ENCODE data around the gene MST1.

MST1 gene

DNA sequence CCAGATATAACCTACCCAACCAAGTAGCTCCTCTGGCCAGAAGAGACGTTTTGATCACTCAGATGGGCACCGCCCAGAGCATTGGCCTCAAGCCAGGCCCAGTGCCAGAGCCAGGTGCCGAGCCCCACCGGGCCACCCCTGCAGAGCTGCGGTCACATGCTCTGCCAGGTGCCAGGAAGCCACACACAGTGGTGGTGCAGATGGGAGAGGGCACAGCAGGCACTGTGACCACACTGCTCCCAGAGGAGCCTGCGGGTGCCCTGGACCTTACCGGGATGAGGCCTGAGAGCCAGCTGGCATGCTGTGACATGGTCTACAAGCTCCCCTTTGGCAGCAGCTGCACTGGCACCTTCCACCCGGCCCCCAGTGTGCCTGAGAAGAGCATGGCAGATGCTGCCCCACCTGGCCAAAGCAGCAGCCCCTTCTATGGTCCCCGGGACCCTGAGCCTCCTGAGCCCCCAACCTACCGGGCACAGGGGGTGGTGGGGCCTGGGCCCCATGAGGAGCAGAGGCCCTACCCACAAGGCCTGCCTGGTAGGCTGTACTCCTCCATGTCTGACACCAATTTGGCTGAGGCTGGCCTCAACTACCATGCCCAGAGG lies 34.2 kb downstream of the MST1 start:
- peak; percentile 17 for DNase-seq

DNA sequence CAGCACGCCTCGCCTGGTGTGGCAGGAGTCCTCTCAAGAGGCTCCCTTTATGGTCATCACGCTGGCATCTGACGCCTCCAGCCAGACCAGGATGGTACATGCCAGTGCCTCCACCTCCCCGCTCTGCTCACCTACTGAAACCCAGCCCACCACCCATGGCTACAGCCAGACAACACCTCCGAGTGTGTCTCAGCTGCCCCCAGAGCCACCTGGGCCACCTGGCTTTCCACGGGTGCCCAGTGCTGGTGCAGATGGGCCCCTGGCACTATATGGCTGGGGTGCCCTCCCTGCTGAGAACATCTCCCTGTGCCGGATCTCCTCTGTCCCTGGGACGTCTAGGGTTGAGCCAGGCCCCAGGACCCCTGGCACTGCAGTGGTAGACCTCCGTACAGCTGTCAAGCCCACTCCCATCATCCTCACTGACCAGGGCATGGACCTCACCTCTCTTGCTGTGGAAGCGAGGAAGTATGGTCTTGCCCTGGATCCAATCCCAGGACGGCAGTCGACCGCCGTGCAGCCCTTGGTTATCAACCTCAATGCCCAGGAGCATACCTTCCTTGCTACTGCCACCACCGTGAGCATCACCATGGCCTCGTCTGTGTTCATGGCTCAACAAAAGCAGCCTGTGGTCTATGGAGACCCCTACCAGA lies 35.0 kb downstream of the MST1 start:
- DNase-seq = no peak

DNA sequence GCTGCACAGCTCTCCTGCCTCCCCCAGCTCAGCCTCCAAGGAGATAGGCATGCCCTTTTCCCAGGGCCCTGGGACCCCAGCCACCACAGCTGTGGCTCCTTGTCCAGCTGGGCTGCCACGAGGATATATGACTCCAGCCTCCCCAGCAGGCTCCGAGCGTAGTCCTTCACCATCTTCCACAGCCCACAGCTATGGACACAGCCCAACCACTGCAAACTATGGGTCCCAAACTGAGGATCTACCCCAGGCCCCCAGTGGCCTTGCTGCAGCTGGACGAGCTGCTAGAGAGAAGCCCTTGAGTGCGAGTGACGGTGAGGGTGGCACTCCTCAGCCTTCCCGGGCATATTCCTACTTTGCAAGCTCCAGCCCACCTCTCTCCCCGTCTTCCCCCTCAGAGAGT lies 35.7 kb downstream of the MST1 start:
- no peak for DNase-seq

DNA sequence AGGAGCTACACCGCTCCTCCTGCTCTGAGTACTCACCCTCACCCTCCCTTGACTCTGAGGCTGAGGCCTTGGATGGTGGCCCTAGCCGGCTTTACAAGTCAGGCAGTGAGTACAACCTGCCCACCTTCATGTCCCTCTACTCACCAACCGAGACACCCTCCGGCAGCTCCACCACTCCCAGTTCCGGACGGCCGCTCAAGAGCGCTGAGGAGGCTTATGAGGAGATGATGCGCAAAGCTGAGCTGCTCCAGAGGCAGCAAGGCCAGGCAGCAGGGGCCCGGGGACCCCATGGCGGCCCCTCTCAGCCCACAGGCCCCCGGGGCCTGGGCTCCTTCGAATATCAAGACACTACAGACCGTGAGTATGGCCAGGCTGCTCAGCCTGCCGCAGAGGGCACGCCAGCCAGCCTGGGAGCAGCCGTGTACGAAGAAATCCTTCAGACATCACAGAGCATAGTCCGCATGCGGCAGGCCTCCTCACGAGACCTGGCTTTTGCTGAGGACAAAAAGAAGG lies 36.3 kb downstream of the MST1 start:
- DNase-seq = no peak

DNA sequence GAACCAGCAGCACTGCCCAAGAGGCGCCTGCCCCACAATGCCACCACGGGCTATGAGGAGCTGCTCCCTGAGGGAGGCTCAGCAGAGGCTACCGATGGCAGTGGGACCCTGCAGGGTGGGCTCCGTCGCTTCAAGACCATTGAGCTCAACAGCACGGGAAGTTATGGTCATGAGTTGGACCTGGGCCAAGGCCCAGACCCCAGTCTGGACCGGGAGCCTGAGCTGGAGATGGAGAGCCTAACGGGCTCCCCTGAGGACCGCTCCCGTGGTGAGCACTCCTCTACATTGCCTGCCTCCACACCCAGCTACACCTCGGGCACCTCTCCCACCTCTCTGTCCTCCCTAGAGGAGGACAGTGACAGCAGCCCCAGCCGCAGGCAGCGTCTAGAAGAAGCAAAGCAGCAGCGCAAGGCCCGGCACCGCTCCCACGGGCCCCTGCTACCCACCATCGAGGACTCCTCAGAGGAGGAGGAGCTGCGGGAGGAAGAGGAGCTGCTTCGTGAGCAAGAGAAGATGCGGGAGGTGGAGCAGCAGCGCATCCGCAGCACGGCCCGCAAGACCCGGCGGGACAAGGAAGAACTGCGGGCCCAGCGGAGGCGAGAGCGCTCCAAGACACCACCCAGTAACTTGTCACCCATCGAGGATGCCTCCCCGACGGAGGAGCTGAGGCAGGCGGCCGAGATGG lies 36.9 kb downstream of the MST1 start:
- no peak for DNase-seq

DNA sequence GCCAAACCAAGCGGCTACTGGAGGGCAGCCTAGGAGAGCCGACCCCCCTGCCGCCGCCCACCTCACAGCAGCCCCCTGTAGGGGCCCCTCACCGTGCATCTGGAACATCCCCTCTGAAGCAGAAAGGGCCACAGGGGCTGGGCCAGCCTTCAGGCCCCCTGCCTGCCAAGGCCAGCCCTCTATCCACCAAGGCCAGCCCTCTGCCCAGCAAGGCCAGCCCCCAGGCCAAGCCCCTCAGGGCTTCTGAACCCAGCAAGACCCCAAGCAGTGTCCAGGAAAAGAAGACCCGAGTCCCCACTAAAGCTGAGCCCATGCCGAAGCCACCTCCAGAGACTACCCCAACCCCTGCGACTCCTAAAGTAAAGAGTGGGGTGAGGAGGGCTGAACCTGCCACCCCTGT lies 38.6 kb downstream of the MST1 start:
- no peak for DNase-seq

DNA sequence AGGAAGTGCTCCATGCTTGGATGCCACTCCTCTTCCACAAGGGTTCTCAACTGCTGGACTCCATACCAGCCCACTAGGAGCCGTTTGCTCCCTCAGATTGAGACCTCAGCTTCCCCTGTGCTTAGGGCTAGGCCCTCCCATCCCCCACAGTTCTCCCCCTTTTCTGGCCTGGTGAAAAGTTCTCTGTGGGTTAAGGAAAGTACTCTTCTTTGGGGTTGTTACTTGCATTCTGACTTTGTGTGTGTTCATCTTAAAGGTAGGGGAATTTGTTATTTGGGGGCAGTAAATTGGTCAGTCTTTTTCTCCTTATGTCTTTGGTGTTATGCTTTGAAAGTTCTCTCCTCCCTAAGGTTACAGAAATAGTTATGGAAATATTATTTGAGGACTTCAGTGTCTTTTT lies 39.1 kb downstream of the MST1 start:
- DNase-seq = no peak

DNA sequence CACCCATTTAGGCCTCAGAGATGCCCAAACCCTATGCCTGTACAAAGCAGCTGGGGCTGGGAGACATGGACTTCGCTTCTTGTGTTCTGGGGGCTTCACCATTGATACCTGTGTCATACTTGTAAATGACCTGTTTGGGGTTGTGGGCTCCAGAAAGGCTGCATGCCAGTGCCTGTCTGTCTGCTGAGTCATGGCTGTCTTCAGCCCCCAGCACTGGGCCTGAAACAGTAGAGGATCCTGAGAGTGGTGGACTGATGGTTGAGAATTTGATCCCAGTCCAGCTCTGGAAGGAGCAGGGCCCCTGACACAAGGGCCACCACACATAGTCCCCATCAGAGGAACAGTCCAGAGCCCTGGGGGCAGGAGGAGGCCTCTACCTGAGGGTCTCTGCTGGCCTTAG lies 39.7 kb downstream of the MST1 start:
- DNase-seq = no peak

DNA sequence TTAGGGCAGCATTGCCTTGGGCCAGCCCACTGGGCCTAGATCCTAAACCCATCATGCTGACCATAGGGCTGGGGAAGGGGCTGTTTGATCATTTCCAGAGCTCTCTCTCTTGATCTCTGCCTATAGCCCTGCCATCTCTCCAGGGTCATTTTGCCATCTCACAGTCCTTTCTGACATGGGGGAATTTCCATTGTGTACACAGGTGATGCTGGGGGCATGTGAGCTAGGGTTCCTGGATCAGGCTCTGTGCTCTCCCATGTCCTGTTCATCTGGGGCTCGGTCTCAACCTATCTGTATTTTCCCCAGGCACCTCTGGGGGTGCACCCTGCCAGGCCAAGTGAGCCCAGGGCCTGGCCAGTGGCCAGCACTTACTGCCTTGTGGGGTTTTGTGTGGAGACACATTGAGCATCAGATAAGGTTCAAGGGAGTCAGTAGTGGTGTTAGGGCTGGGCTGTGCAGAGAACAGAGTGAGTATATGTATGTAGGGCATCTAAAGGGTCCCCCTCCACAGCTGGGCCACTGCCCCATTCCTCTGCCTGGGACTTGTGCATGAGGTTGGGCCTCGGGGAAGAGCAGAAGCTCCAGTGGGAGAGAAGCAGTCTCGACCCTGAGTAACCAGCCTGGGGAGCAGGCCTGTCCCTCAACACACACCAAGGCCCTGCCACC lies 40.8 kb downstream of the MST1 start:
- no peak for DNase-seq

DNA sequence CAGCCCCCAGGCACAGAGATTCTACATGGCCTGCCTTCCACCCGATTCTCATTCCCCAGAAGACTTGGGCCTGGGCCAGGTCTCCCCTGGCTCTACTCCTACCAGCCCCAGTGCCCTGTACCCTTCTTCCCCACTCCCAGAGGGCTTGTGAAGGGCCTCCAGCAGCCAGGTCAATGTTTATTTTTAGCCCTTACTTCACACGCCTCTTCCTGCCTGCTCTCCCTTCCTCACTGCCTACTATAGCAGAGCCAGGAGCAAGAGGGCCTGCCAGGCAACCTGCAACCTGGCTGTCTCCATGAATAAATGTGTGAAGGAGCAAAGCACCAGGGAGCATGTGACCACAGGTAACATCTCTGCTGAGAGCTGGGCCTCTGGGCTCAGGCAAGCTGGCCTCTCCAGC lies 41.5 kb downstream of the MST1 start:
- no peak for DNase-seq

DNA sequence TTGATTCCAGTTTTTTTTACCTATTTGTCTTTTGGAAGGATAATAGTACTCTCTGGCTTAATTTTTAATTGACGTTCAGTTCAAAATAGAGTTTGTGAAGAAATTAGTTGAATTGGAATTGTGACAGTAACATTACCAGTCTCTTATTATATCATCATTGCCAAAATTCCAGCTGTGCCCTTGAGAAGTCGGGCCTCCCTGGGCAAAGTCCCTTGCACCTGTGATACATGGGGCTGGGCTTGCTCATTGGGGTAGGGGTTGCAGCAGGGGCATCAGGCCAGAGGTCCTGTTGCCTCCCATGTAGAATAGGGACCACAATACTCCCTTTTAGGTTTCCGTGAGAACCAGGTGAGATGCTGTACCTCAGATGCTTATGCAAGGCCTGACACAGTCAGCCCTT lies 43.0 kb downstream of the MST1 start:
- DNase-seq = no peak

DNA sequence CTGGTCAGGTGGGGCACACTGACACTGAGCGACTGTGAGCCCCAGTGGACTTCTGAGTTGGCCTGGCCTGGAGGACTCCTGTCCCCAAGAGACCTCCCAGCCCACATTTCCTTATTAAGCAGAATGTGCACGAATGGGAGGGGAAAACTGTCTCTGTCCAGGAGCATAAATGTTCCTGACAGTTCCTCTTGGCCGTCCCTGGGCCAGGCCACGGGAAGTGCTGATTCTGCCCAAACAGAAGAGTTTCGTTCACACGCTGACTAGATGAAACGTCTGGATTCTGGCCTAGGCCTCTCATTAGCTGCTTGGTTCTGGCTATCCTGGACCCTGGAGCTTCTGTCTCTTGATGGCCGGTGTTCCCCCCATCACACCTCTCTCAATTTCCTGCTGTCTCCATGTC lies 44.6 kb downstream of the MST1 start:
- no peak for DNase-seq

DNA sequence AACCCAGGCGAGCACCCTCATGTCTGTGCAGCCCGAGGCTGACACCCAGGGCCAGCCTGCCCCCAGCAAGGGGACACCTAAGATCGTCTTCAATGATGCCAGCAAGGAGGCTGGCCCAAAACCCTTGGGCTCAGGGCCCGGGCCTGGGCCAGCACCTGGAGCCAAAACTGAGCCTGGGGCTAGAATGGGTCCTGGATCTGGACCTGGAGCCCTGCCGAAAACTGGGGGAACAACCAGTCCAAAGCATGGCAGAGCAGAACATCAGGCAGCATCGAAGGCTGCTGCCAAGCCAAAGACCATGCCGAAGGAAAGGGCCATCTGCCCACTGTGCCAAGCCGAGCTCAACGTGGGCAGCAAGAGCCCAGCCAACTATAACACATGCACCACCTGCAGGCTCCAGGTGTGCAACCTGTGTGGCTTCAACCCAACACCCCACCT lies 46.5 kb downstream of the MST1 start:
- DNase-seq = no peak

DNA sequence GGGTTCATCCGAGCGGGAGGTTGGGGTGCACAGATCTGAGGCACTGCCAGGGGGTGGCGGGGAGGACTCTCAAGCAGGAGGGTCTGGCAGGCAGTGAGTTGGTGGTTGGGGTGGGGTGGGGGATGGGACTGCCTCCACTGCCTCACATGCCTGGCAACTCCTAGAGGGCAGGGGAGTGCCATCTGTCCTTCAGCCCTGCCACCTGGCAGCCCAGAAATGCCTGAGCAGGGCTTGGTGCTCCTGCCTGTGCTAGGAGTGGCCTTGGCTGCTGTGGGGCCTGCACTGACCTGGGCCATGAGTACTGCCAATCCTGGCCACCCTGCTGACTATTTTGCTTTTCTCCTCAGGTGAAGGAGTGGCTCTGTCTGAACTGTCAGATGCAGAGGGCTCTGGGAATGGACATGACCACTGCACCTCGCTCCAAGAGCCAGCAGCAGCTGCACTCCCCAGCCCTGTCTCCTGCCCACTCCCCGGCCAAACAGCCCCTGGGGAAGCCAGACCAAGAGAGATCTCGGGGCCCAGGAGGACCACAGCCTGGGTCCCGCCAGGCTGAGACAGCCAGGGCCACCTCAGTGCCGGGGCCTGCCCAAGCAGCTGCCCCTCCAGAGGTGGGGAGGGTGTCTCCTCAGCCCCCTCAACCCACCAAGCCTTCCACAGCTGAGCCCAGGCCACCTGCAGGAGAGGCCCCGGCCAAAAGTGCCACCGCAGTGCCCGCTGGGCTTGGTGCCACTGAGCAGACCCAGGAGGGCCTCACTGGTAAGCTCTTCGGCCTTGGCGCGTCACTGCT lies 47.2 kb downstream of the MST1 start:
- no peak for DNase-seq

DNA sequence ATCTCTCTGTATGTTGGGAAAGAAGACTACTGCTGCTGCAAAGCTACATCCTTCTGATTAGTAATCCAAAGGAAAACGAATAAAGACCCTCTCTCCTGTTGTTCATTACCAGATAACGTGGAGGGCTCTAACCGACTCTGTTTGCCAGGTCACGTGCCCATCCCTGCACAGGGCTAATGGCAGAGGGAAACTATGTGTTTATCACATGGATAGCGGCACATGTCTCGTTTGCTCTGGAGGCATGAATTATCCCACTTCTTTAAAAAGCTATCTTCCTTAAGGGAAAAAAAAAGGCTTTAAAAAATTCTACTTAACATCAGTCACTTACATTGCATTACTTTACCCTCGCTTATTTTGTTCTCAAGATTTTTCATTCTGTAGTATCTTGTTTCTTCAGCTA lies 48.0 kb downstream of the MST1 start:
- no peak for DNase-seq

DNA sequence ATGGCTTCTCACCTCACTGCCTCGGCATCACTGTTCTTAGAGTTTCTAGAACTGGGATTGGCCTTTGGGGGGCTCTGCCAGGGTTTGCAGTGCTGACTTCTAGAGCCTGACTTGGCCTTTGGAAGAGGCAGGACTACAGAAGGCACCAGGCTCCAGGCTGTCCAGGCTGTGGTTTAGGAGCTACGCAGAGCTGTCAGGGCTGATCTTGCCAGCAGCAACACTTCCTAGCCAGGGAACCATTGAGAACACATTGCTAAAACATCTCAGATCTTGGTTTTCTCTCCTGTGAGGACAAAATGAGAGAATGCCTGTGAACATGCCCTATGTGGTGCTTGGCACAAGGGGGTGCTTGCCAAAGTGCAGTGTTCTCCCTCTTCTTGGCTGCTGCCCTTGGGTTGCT lies 49.7 kb downstream of the MST1 start:
- no peak for DNase-seq

DNA sequence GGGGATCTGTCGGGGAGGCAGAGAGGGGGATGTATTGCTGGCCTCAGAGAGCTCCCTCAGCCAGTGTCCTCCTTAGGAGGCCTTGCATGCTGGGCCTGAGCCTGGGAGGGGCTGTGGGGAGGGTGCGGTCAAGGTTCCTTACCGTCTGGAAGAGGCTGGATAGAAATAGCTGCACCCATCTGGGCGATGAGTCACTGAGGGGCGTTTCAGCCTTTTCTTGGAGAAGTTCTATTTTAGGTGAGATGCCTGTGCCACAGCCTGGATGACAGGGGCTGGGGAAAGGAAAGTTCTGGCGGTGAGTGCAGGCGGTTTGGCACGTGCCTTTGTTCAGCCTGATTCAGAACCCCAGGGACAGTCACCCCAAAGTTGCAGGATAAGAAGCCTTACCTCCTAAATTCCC lies 50.8 kb downstream of the MST1 start:
- DNase-seq = no peak

DNA sequence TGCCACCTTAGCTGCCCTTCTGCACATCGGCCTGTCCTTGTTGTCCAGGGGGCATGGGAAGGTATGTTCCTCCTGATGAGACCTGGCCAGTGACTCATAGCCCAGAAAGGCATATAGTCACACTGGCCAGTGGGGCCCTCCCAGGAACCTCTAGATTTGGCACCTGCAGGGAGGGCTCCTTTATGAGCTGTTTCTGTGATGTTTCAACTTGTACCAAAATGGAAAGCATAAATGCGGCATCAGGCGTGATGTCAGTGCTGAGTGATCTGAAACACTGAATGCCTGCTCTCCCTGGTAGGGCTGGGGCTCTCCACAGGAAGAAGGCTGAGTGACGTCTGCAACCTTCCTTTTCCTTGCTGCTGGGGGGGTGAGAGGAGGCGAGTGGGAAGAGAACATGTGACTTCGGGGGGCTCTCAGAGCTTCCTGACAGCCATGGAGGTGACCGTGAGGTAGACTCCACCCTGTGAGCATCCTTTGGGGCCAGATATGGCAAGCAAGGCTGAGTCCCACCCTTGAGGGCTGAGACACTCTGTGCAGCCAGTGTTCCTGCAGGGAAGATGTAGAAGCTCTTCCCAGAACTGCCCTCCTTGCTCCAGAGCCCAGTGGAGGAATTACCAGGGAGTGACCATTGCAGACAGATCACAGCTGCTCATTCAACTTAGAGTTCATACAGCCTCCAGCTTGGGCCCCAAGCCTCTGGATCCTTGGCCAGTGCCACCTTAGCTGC lies 52.2 kb downstream of the MST1 start:
- no peak for DNase-seq

DNA sequence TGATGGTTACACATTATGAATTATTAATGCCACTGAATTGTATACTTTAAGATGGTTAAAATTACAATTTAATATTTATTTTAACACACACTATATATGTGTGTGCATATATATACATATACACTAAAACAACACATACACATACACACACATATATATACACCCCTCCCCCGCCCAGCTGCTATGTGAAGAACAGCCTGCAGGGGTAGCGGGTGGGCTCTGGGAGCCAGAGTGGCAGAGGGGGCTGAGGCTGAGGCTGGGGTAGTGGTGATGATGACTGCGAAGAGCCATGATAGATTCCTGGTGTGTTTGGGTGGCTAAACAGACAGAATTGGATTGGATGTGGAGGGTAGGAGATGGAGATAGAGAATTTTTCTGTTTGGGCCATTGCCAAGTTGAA lies 54.5 kb downstream of the MST1 start:
- no peak for DNase-seq
